ENCODE measurements around the gene HYAL1. TPM values are rescaled to one million over a fixed set of nuclear protein-coding genes. Genes with fewer than 3 reads are reported as not detected.

The HYAL1 gene
- total and polyA plus RNA-seq, 2 donors from 2014 or later: 47.5 to 126 TPM

DNA sequence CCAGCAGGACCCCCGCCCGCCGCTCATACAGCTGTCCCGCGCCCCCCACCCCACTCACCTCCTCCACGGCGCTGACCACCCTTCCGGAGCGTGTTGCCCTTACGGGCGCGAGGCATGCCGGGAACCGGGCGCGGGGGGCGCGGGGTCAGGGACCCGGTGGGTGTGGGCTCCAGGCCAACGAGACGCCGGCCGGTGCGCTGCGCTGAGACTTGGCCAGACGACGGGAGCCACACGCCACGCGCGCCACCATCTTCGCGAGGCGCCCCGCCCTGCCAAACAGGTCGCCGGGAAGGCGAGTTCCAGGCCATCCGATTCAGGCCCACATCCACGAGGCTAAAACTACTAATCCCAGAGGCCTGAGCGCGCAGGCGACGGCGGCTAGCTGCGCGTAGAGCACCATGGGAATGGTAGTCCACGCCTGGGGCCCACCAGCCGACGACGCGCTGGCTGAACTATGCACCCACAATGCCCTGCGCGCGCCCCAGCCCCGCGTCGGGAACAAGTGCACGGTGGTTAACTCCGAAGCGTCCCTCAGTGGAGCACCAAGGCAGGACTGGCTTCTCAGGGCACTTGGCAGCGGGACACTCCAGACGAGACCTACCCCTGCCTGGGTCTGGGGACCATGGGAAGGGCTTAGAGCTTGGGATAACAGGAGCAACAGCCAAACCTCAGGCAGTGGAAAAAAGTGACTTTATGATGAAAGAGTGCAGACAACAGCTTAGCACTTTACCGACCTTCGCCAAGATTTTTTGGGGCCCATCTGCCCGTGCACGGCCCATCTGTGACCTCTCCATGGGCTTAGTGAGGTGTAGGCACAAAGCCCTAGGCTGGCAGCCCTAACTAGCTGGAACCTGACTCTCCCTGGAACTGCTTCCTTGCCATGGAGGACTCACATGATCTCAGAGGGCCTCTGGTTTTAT is 11.0 kb downstream of the HYAL1 start, which contains the start of gene IFRD2:
TSS of gene IFRD2 (minus strand) at position 271 of the 920 bp plus-strand sequence. CDS start at position 116, 155 bp downstream.
- peak; percentile 92 for FAIRE-seq

DNA sequence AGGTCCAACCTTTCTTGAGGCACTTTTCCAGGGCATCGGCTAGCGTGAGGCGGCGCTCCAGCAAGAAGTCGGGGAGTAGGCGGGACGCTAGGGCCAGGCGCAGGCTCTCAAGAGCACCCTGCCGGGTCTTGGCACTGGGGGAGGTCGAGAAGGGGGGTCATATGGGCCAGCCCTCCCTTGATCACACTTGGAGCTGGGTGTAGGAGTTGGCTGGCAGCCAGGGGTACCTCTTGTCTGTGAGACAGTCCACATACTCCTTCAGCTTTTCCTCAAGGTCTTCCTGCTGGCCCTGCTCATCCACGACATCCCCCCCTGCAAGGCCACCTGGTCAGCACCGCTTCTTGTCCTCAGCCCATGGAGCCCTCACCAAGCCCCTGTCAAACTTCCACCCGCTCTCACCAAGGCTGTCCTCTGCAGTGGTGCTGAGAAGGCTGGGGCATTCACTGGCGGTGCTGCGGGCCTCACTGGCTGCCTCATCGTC is 13.2 kb downstream of the HYAL1 start:
- intact Hi-C loops (cut with DNase I): no loop called here
- Histone ChIP-seq H3K4me3 (ENCODE audit: low read length in 3 of 3) (no peak overlapping the region), H3K27ac (ENCODE audit: low read depth in 2 of 2, low read length in 2 of 2) (no peak overlapping the region), H3K36me3 (ENCODE audit: control insufficient read depth in 2 of 3, insufficient read depth in 3 of 3, low read length in 3 of 3) (peaks cover 0 to 25% (median 9%) of the 10 kb centered on the region in 3 donors), H3K9ac (ENCODE audit: low read length in 3 of 3) (no peak overlapping the region), H3K27me3 (ENCODE audit: control insufficient read depth, insufficient read depth, low read length) (no peaks in the 10 kb centered on the region), H3K9me3 (ENCODE audit: control insufficient read depth in 2 of 3, insufficient read depth in 1 of 3, low read length in 3 of 3) (no peaks in the 10 kb centered on the region), H3K4me1 (ENCODE audit: control insufficient read depth in 2 of 3, insufficient read depth in 2 of 3, low read depth in 1 of 3, low read length in 3 of 3) (peaks cover 3 to 17% (median 16%) of the 10 kb centered on the region in 3 donors)
- FAIRE-seq (no peak), DNase-seq (peak in 1 of 5 donors; percentile 56)
- TF ChIP-seq, protein P1, sequence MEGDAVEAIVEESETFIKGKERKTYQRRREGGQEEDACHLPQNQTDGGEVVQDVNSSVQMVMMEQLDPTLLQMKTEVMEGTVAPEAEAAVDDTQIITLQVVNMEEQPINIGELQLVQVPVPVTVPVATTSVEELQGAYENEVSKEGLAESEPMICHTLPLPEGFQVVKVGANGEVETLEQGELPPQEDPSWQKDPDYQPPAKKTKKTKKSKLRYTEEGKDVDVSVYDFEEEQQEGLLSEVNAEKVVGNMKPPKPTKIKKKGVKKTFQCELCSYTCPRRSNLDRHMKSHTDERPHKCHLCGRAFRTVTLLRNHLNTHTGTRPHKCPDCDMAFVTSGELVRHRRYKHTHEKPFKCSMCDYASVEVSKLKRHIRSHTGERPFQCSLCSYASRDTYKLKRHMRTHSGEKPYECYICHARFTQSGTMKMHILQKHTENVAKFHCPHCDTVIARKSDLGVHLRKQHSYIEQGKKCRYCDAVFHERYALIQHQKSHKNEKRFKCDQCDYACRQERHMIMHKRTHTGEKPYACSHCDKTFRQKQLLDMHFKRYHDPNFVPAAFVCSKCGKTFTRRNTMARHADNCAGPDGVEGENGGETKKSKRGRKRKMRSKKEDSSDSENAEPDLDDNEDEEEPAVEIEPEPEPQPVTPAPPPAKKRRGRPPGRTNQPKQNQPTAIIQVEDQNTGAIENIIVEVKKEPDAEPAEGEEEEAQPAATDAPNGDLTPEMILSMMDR (IDR thresholded peaks at IDR 0.05; ENCODE audit: borderline replicate concordance, extremely low read depth, insufficient read depth): no peak

More for the DNA sequence above, 11.0 kb downstream of the HYAL1 start, which contains the start of gene IFRD2:
- DNase-seq: peak; percentile 97 to 99 (median 99)
- Histone ChIP-seq H3K27me3 (ENCODE audit: control insufficient read depth, insufficient read depth, low read length) (no peaks in the 10 kb centered on the region), H3K9ac (ENCODE audit: low read length in 3 of 3) (peak within 1 kb of the TSS; percentile 30 to 84 (median 66)), H3K27ac (ENCODE audit: low read depth in 2 of 2, low read length in 2 of 2) (peak within 1 kb of the TSS; percentile 78 to 88), H3K36me3 (ENCODE audit: control insufficient read depth in 2 of 3, insufficient read depth in 3 of 3, low read length in 3 of 3) (peaks cover 0 to 25% (median 9%) of the 10 kb centered on the region in 3 donors), H3K4me3 (ENCODE audit: low read length in 3 of 3) (peak within 1 kb of the TSS; percentile 66 to 88 (median 85)), H3K4me1 (ENCODE audit: control insufficient read depth in 2 of 3, insufficient read depth in 2 of 3, low read depth in 1 of 3, low read length in 3 of 3) (peaks cover 3 to 17% (median 16%) of the 10 kb centered on the region in 3 donors), H3K9me3 (ENCODE audit: control insufficient read depth in 2 of 3, insufficient read depth in 1 of 3, low read length in 3 of 3) (no peaks in the 10 kb centered on the region)
- intact Hi-C loops (cut with DNase I): no loop called here
- TF ChIP-seq, protein P1 (IDR thresholded peaks at IDR 0.05; ENCODE audit: borderline replicate concordance, extremely low read depth, insufficient read depth): no peak

DNA sequence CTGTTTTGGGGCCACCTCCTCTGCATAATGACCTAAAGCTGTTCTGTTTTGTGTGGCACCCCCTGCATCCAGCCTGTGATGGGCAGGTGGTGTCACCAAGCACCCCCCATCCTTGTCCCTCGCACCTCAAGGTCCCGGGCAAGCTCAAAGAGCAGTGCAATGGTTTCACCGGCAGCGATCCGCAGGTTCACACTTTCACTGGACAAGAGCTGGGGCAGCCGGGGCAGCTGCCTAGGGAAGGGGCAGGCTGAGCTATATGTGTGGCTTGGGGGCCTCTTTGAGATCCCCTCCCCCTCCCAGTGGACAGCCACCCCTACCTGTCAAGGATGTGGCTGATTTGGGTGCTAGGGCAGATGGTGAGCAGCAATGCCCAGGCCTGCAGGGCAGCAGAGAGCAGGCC is 14.2 kb downstream of the HYAL1 start:
- H3K4me3 ChIP-seq (ENCODE audit: low read length in 3 of 3): no peak overlapping the region
- intact Hi-C loops (cut with DNase I): no loop called here
- no peak overlapping the region for H3K9ac ChIP-seq (ENCODE audit: low read length in 3 of 3)
- peaks cover 0 to 25% (median 9%) of the 10 kb centered on the region in 3 donors for H3K36me3 ChIP-seq (ENCODE audit: control insufficient read depth in 2 of 3, insufficient read depth in 3 of 3, low read length in 3 of 3)
- no peak for FAIRE-seq
- no peaks in the 10 kb centered on the region for H3K9me3 ChIP-seq (ENCODE audit: control insufficient read depth in 2 of 3, insufficient read depth in 1 of 3, low read length in 3 of 3)
- no peaks in the 10 kb centered on the region for H3K27me3 ChIP-seq (ENCODE audit: control insufficient read depth, insufficient read depth, low read length)
- peak in 1 of 5 donors; percentile 39 for DNase-seq
- H3K4me1 ChIP-seq (ENCODE audit: control insufficient read depth in 2 of 3, insufficient read depth in 2 of 3, low read depth in 1 of 3, low read length in 3 of 3): peaks cover 3 to 17% (median 16%) of the 10 kb centered on the region in 3 donors
- no peak overlapping the region for H3K27ac ChIP-seq (ENCODE audit: low read depth in 2 of 2, low read length in 2 of 2)
- TF ChIP-seq, protein P1 (IDR thresholded peaks at IDR 0.05; ENCODE audit: borderline replicate concordance, extremely low read depth, insufficient read depth): no peak
